GM12878 (cell line): ENCODE results near the gene AGBL3. TPM values are rescaled to one million over a fixed set of nuclear protein-coding genes. Genes with fewer than 3 reads are reported as not detected.

Source experiments
- ATAC-seq: fragments of 200-7000 bp; cut with Tn5 transposase; 3 replicates; pipeline ENCODE4 v1.9.1; 2020; ENCODE audit warnings: mild to moderate bottlenecking, moderate library complexity
- BruUV-seq: library from RNA; stranded (reverse); fragments of 400-500 nt; replicated peaks from 2 replicates; lab custom pipeline; 2021; lab: Mats Ljungman, UMichigan
- CTCF ChIA-PET: fragments of 300-600 bp; sonication (Branson Sonifier 250); formaldehyde crosslinking; extraction: SDS; loops from one replicate; lab custom pipeline; 2021; ENCODE audit warnings: inconsistent platforms; lab: Yijun Ruan, JAX
- POLR2A ChIA-PET: fragments of 350-600 bp; formaldehyde crosslinking; extraction: SDS; loops from one replicate; lab custom pipeline; 2021; ENCODE audit warnings: inconsistent platforms; lab: Charles Lee
- RAD21 ChIA-PET: fragments of 300-600 bp; sonication (Branson Sonifier 250); formaldehyde crosslinking; loops from one replicate; lab custom pipeline; 2023; ENCODE audit warnings: antibody characterized with exemption; ENCODE audit not compliant: unreplicated experiment; lab: Charles Lee
- SMC1A ChIA-PET: fragments of 300-600 bp; sonication (Branson Sonifier 250); formaldehyde crosslinking; loops from one replicate; lab custom pipeline; 2023; ENCODE audit not compliant: unreplicated experiment, uncharacterized antibody; lab: Charles Lee
- DNase-seq: peaks from one replicate; pipeline ENCODE4 v3.0.0-alpha.2; 2011; ENCODE audit warnings: low read depth, low spot score
- FAIRE-seq: peaks from 3 replicates; lab custom pipeline; 2011; peaks lifted over from hg19 to GRCh38; lab: Jason Lieb, UNC
- H2AFZ ChIP-seq: 2 replicates; pipeline ENCODE4 v1.6.0; 2011; ENCODE audit warnings: low read depth, low read length, control low read depth; ENCODE audit not compliant: control insufficient read depth
- H3K27ac ChIP-seq: 2 replicates; pipeline ENCODE4 v1.5.1; 2011; ENCODE audit warnings: control low read depth; ENCODE audit not compliant: control insufficient read depth, insufficient read depth
- H3K27me3 ChIP-seq, 2 experiments: replicated peaks in 1 of 2; 2 replicates each; pipeline versions ENCODE4 v1.6.0 to v1.6.1; 2011; ENCODE audit warnings: low read length in 1 of 2; ENCODE audit not compliant: control insufficient read depth in 2 of 2, insufficient read depth in 2 of 2
- H3K36me3 ChIP-seq, 2 experiments: 2 replicates each; pipeline ENCODE4 v1.5.1; 2011; ENCODE audit warnings: low read length in 1 of 2; ENCODE audit not compliant: control insufficient read depth in 2 of 2, insufficient read depth in 2 of 2
- H3K4me1 ChIP-seq: 2 replicates; pipeline ENCODE4 v1.6.1; 2011; ENCODE audit warnings: mild to moderate bottlenecking, low read length, moderate library complexity, mixed read lengths; ENCODE audit not compliant: control insufficient read depth, insufficient read depth
- H3K4me2 ChIP-seq: 2 replicates; pipeline ENCODE4 v1.6.0; 2011; ENCODE audit warnings: control low read depth; ENCODE audit not compliant: control insufficient read depth, insufficient read depth
- H3K4me3 ChIP-seq: fragments of 200-600 bp; sonication (generic); 2 replicates; pipeline ENCODE4 v1.5.1; 2016
- H3K79me2 ChIP-seq: 2 replicates; pipeline ENCODE4 v1.6.0; 2011; ENCODE audit warnings: low read length; ENCODE audit not compliant: control insufficient read depth, insufficient read depth
- H3K9ac ChIP-seq: 2 replicates; pipeline ENCODE4 v1.8.0; 2011; ENCODE audit warnings: low read length, control low read depth, mixed read lengths; ENCODE audit not compliant: control insufficient read depth, insufficient read depth
- H3K9me3 ChIP-seq: replicated peaks from 3 replicates; pipeline ENCODE4 v1.5.1; 2011; ENCODE audit warnings: mild to moderate bottlenecking, low read length; ENCODE audit not compliant: control insufficient read depth, insufficient read depth
- H4K20me1 ChIP-seq: 2 replicates; pipeline ENCODE4 v1.6.0; 2011; ENCODE audit not compliant: control insufficient read depth, insufficient read depth
- HDAC2 ChIP-seq: fragments of 200-600 bp; sonication (generic); IDR thresholded peaks from 2 replicates; pipeline ENCODE4 v1.6.1; 2017
- HDGF ChIP-seq: fragments of 450-650 bp; IDR thresholded peaks from 2 replicates; pipeline ENCODE4 v1.6.1; 2016; ENCODE audit warnings: antibody characterized with exemption
- KAT2A ChIP-seq: conservative IDR thresholded peaks from 2 replicates; pipeline ENCODE4 v1.6.1; 2011; ENCODE audit warnings: low read depth, low read length; ENCODE audit not compliant: control insufficient read depth
- ZNF274 ChIP-seq: IDR thresholded peaks from one replicate; pipeline ENCODE4 v1.8.0; 2011; ENCODE audit not compliant: insufficient read length, insufficient read depth
- WGBS: methylation state at CpG from one replicate; pipeline ENCODE4 v1.1.6; 2016; ENCODE audit warnings: low lambda C conversion rate; ENCODE audit not compliant: insufficient replicate concordance, insufficient coverage; ENCODE audit errors: missing lambda C conversion rate; 5-methylcytosine and 5-hydroxymethylcytosine counted together
- in situ Hi-C: fragments of 300-500 bp; cut with MboI; formaldehyde crosslinking; loops from 9 replicates; pipeline ENCODE4 v1.14.3; 2018; ENCODE audit warnings: mixed read lengths
- intact Hi-C: fragments of 100-400 bp; cut with micrococcal nuclease; formaldehyde crosslinking; loops from one replicate; pipeline ENCODE4 v1.14.2; 2022; ENCODE audit not compliant: unreplicated experiment
- polyA plus RNA-seq, 11 experiments: library from polyadenylated mRNA; depleted of rRNA in 4 of 11; unstranded in 6 of 11; stranded (reverse) in 5 of 11; fragments of >200 nt; fragmentation: Nextera tagmentation in 4 of 11; fragmentation: Illumina TruSeq in 1 of 11; extraction: Ambion mirVana in 4 of 11; extraction: Trizol in 1 of 11; gene quantifications; 1 replicate in 1 of 11; 2 replicates in 10 of 11; pipeline versions ENCODE4 v1.2.1 to v1.2.3, GENCODE V29; 2011 to 2016; ENCODE audit warnings: inconsistent platforms in 2 of 11, missing spikeins in 2 of 11, low read depth in 1 of 11
- total RNA-seq, 4 experiments: library from RNA; depleted of rRNA in 3 of 4; stranded (reverse); fragments of >200 nt in 3 of 4; fragmentation: Illumina TruSeq in 1 of 4; extraction: Trizol in 1 of 4; gene quantifications; 2 replicates each; pipeline versions ENCODE4 v1.2.1 to v1.2.3, GENCODE V29; 2013 to 2021
- TF ChIP-seq, protein P1 (sequence below), 3 experiments: IDR thresholded peaks in 2 of 3; conservative IDR thresholded peaks in 1 of 3; 2 replicates each; pipeline ENCODE4 v1.5.1; 2011; ENCODE audit warnings: low read depth in 3 of 3, low read length in 3 of 3, mild to moderate bottlenecking in 3 of 3, control low read depth in 2 of 3, moderate library complexity in 2 of 3, inconsistent platforms in 1 of 3, mixed read lengths in 1 of 3; ENCODE audit not compliant: control insufficient read depth in 2 of 3, insufficient read depth in 1 of 3; ENCODE audit errors: extremely low read depth in 1 of 3
- TF ChIP-seq, protein P2 (sequence below): fragments of 450-650 bp; IDR thresholded peaks from 2 replicates; pipeline ENCODE4 v1.6.1; 2017; ENCODE audit warnings: borderline replicate concordance
- TF ChIP-seq, protein P3 (sequence below): fragments of 450-650 bp; IDR thresholded peaks from 2 replicates; pipeline ENCODE4 v1.6.1; 2016; ENCODE audit warnings: mild to moderate bottlenecking

Gene AGBL3
- total and polyA plus RNA-seq, 10 of the 15 experiments (the other 5 are each of a cell fraction or from before 2014, with no cell fraction given): 0.82 to 12.4 (median 3.7) TPM

DNA sequence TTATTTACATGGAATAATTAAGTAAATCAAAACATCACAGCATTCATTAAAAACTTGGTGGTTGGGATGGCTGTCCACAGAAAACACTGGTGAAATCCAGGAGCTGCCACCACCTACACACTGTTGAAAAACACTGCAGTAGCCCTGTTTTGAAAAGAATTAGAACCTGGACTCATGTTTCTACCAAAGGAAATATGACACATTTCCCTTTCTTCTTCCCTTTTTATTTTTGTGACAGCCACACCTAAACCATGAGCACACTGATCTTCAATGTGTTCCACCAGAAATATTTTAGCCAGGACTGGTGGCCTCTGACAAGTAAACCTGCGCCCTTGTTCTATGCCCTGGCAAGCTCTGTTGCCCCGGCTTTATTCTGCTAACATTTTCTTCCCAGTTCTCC, 164.8 kb downstream of the AGBL3 start:
- Histone ChIP-seq H3K4me1 (peaks cover 18% of the 10 kb centered on the region), H3K9me3 (peaks cover 12% of the 10 kb centered on the region), H4K20me1 (no peaks in the 10 kb centered on the region), H3K9ac (no peak overlapping the region), H3K4me3 (no peak overlapping the region; the same call in 1 of the 2 replicates), H3K36me3 (no peaks in the 10 kb centered on the region), H2AFZ (peak overlapping the region; percentile 55; the same call in 1 of the 2 replicates), H3K79me2 (peaks cover 39% of the 10 kb centered on the region), H3K27me3 (no peaks in the 10 kb centered on the region), H3K4me2 (peak overlapping the region; percentile 73), H3K27ac (peak overlapping the region; percentile 73)
- TF ChIP-seq HDAC2: no peak
- no peak for TF ChIP-seq KAT2A
- TF ChIP-seq, protein P1, sequence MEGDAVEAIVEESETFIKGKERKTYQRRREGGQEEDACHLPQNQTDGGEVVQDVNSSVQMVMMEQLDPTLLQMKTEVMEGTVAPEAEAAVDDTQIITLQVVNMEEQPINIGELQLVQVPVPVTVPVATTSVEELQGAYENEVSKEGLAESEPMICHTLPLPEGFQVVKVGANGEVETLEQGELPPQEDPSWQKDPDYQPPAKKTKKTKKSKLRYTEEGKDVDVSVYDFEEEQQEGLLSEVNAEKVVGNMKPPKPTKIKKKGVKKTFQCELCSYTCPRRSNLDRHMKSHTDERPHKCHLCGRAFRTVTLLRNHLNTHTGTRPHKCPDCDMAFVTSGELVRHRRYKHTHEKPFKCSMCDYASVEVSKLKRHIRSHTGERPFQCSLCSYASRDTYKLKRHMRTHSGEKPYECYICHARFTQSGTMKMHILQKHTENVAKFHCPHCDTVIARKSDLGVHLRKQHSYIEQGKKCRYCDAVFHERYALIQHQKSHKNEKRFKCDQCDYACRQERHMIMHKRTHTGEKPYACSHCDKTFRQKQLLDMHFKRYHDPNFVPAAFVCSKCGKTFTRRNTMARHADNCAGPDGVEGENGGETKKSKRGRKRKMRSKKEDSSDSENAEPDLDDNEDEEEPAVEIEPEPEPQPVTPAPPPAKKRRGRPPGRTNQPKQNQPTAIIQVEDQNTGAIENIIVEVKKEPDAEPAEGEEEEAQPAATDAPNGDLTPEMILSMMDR (IDR thresholded peaks at IDR 0.05 in 2 of 3, conservative IDR thresholded peaks at IDR 0.05 in 1 of 3; ENCODE audit: control insufficient read depth in 2 of 3, extremely low read depth in 1 of 3, insufficient read depth in 1 of 3, low read depth in 3 of 3, low read length in 3 of 3): no peak
- TF ChIP-seq, protein P2, sequence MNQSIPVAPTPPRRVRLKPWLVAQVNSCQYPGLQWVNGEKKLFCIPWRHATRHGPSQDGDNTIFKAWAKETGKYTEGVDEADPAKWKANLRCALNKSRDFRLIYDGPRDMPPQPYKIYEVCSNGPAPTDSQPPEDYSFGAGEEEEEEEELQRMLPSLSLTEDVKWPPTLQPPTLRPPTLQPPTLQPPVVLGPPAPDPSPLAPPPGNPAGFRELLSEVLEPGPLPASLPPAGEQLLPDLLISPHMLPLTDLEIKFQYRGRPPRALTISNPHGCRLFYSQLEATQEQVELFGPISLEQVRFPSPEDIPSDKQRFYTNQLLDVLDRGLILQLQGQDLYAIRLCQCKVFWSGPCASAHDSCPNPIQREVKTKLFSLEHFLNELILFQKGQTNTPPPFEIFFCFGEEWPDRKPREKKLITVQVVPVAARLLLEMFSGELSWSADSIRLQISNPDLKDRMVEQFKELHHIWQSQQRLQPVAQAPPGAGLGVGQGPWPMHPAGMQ: no peak
- no peak for TF ChIP-seq HDGF
- TF ChIP-seq, protein P3, sequence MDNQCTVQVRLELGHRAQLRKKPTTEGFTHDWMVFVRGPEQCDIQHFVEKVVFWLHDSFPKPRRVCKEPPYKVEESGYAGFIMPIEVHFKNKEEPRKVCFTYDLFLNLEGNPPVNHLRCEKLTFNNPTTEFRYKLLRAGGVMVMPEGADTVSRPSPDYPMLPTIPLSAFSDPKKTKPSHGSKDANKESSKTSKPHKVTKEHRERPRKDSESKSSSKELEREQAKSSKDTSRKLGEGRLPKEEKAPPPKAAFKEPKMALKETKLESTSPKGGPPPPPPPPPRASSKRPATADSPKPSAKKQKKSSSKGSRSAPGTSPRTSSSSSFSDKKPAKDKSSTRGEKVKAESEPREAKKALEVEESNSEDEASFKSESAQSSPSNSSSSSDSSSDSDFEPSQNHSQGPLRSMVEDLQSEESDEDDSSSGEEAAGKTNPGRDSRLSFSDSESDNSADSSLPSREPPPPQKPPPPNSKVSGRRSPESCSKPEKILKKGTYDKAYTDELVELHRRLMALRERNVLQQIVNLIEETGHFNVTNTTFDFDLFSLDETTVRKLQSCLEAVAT: 0 out of 2 replicates have a peak, but pooled peaks have one; percentile 89
- no peak for TF ChIP-seq ZNF274
- in situ Hi-C loops (no loop called here), intact Hi-C loops (no loop called here)
- ChIA-PET CTCF (interaction anchor here (0.8 to 6.8 kb wide), 7 partner anchors 10 to 164 kb away, joined by 3 to 86 read pairs (median 10); partner anchors contain the start of genes AGBL3 and CYREN), RAD21 (interaction anchor here (0.7 to 7.3 kb wide), 10 partner anchors 10 to 520 kb away, joined by 3 to 154 read pairs (median 4); partner anchors contain the start of genes AGBL3, CYREN and WDR91), POLR2A (interaction anchor here (0.9 to 9.3 kb wide), 6 partner anchors 14 to 161 kb away, joined by 3 to 169 read pairs (median 4); partner anchors contain the start of genes AGBL3 and CYREN), SMC1A (interaction anchor here (0.6 to 12.4 kb wide), 13 partner anchors 8 to 250 kb away, joined by 3 to 293 read pairs (median 3); partner anchors contain the start of genes AGBL3 and CYREN)
- FAIRE-seq: no peak
- no peak for ATAC-seq
- TSS peak; percentile 57 for BruUV-seq
- no peak for DNase-seq
- 75% methylated on average over 2 of the region's 2 CpGs for WGBS
